Activated effector memory CD4-positive, alpha-beta T cell treated with Interleukin-2 at 50 U/mL for 16 hours (primary cell): ENCODE data around the gene CYP11A1.
"Not testable (repeated sequence)": the region's sequence is repeated elsewhere in the genome, so short reads cannot be mapped to it uniquely, and the experiment has no call there.

Experiments
- DNase-seq: peaks from one replicate; pipeline ENCODE4 v3.0.0-alpha.2; 2020

The CYP11A1 gene

DNA sequence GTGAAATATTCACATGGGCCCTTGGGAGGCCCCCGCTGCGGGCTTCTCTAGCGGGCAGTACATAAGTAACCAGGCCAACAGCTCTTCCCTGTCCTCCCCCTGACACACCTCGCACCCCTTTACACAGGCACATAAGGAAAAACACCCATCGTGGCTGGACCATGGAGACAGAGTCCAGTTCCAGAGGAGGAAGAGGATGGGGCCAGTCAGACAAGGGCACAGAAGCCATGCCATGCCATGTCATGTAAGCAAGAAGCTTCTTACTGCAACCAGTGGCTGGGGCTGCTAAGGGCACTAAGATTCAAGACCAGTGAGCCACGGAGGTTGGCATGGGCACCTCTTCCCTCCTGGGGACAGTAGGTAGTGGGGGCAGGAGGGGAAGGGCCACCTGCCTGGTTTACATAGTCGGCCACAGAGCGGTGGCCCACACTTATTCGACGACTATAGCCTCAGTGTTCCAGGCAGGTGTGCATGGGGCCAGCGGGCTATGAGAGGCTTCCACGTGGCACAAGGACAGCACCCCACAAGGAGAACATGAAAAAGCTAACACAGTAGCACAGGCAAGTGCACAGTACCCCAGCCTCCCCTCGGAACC is 5.7 kb upstream of the CYP11A1 start:
- DNase-seq: no peak

DNA sequence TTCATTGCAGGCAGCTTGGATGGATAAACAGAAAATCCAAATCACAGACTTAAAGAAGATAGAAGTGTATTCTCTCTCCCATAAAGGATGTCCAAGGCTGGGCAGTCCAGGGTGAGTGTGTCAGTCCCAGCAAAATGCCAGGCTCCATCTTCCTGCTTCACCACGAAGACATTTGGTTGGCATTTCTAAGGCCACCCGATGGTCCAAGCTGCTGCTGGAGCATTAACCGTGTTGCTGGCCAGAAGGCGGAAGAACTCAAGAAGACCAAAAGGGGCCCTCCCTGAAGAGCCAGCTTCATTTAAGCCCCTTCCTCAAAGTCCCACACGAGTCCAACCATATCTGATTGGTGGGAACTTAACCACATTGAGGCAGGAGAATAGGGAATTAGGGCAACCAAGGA is 3.0 kb upstream of the CYP11A1 start:
- DNase-seq: no peak

DNA sequence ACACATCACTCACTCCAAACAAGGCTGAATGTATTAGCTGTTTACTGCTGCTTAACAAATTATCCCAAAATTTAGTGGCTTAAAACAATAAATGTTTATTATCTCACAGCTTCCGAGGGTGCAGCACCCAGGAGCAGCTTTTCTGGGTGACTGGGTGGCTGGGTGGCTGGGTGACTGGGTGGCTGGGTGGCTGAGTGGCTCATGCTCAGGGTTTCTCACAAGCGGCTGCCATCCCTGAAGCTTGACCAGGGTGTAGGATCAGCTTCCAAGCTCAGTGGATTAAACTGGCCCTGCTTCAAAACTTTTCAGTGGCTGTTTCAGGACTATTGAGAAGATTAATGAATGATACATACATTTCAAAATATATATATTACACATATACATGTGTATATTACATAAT is 2.3 kb upstream of the CYP11A1 start:
- DNase-seq: no peak

DNA sequence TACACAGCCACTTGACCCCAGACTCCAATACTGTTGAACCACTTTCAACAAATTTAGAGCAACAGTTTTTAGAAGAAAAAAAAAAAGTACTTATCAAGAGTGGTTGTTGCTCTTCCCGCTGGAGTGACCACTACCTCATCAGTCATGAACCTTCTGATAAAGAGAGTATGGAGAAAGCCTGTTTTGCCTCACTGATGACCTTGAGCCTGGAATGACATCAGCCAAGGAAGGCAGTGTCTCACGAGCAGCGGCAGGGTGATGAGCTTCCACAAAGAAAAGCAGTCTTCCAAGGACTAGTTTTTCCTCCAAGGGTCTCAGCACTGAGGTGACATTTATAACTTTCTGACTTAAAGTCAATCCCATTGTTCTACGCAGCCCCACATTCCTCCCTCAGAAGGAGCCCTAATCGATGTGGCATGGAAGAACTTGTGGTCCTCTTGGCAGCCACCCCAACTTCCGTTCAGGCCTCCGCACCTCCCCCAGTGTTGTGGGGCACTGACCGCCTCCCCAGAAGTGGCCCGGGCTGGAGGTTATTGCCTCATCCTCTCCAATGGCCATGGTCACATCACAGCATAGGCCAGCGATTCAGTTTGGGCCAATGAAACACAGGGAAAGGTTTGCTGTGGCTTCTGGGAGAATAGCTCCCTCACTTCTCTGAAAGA is 1.8 kb upstream of the CYP11A1 start:
- no peak for DNase-seq

DNA sequence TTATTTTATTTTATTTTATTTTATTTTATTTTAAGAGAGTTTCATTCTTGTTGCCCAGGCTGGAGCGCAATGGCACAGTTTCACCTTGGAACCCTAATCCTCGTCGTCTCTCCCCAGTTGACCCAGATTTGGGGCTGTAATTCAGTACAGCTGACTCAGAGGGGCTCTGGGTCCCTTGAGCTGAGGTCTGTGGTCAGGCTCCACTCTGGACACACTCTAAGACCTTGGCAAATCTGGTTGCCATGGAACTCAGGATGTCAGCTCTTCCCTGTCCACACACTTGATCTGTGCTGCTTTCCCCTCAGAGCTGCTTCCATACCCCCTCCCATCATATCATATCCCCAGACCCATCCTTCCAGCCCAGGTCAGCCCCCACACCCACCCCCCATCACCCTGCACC is 675 bp upstream of the CYP11A1 start:
- no peak for DNase-seq

DNA sequence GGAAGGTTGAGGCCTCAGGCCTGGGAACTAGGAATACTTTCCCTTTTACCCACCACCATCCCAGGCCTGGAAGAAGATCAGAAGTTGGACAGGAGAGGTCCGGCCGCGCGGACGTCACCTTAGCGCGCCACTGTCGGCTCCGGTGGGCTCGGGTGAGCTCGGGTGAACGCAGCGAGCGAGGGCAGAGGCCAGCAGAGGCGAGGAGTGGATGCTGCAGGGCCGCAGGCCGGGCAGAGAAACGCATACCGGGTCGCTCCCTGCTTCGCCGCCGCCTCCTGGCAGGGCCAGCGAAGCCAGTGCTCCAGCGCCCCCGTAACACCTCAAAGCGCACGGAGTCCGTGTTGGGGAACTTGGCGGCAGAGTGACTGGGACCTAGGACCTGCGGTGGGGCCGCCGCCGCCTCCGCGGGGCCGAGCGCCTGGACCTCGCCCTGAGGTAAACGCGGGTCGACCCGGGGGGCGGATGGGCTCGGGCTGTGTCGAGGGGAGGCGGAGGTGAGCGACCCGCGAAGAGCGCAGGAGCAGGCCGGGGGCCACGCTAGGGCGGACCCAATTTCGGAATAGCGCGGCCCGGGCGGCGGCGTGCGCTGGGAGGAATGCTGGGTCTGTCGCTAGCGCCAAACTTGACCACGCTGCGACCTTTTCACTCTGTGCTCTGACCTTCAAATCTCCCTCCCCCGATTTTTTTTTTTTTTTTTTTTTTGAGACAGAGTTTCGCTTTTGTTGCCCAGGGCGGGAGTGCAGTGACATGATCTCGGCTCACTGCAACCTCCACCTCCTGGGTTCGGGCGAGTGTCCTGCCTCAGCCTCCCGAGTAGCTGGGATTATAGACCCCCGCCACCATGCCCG is 1.6 kb downstream of the CYP11A1 start:
- no peak for DNase-seq

DNA sequence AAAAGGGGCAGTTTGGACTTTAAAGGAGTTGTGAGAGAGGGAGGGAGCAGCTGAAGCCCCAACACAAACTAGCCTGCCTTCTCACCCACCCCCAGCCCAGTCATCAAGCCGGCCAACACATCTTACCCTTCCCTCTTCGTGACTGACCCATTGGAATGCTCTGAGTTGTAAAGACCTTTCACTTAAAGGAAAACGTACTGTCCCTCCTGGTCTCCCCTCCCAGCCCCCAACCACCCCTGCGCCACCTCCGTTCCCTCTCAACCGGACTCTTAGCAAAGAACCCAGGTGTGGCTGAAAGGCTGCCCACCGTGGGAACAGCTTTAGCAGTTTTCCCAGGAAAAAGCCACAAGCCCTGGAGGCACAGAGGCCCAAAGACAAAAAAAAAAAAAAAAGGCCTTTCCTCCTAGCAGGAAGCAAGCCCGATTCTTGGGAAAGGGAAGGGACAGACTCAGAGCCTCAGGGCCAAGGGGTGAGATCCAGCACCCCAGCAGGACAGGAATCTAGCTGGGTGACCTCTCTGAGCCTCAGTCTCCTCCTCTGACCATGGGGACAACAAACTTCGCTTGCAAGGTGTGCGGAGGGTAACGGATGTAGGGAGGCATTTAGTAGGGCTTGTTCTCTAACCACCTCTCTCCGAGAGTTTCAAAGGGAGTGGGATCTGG is 2.4 kb downstream of the CYP11A1 start:
- no peak for DNase-seq

DNA sequence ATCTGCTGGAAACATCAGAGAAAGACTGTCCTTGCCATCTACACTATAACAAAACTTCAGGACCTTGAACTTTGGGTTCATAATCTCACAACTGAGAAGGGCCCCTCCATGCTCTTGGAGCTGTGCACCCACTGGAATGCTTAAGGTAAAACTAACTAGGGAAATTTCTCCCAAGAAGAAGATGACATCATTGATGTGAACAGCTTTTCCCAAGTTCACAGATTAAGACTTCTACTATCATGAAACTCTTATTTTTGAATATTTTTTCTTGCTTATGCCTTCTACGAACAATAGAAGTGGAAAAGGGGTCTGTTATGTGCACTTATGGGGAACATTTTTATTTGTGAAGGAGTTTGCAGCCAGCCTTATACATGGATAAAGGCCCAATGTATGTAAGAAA is 5.0 kb downstream of the CYP11A1 start:
- DNase-seq: no peak

DNA sequence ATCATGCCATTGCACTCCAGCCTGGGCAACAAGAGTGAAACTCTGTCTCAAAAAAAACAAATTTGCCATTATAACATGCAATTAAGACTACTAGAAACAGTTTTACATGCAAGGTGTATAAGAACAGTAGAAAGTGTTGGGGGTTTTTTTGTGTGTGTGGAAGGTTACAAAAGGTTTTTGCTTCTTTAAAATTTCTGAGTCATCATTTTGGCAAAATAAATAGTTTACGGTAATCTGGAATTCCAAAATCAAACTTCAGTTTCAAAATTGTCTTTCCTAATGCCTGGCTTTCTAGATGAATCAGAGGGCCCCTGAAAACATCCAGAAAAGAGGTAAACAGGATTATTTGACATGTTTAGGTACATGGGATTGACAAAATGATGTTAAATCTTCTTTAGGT is 6.6 kb downstream of the CYP11A1 start:
- DNase-seq: not testable (repeated sequence)

DNA sequence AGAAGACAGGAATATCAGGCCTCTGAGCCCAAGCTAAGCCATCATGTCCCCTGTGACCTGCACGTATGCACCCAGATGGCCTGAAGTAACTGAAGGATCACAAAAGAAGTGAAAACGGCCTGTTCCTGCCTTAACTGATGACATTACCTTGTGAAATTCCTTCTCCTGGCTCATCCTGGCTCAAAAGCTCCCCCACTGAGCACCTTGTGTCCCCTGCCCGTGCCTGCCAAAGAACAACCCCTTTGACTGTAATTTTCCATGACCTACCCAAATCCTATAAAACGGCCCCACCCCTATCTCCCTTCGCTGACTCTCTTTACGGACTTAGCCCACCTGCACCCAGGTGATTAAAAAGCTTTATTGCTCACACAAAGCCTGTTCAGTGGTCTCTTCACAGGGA is 8.1 kb downstream of the CYP11A1 start:
- DNase-seq: not testable (repeated sequence)

DNA sequence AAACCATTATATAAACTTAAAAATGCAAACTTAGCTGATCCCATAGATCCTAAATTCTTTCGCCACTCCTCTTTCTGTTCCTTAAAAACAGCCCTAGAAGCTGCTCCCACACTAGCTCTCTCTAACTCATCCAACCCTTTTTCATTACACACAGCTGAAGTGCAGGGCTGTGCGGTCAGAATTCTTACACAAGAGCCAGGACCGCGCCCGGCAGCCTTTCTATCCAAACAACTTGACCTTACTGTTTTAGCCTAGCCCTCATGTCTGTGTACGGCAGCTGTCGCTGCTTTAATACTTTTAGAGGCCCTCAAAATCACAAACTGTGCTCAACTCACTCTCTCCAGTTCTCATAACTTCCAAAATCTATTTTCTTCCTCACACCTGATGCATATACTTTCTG is 9.9 kb downstream of the CYP11A1 start:
- DNase-seq: not testable (repeated sequence)

DNA sequence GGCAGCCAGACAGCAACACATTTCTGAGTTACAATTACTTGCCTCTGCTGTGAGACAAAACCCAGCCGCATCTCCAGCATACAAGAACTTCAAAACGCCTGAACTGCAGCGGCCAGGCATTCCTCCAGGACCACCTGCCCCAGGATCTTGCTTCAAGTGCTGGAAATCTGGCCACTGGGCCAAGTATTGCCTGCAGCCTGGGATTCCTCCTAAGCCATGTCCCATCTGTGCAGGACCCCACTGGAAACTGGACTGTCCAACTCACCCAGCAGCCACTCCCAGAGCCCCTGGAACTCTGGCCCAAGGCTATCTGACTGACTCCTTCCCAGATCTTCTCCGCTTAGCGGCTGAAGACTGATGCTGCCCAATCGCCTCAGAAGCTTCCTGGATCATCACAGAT is 11.4 kb downstream of the CYP11A1 start:
- not testable (repeated sequence) for DNase-seq

DNA sequence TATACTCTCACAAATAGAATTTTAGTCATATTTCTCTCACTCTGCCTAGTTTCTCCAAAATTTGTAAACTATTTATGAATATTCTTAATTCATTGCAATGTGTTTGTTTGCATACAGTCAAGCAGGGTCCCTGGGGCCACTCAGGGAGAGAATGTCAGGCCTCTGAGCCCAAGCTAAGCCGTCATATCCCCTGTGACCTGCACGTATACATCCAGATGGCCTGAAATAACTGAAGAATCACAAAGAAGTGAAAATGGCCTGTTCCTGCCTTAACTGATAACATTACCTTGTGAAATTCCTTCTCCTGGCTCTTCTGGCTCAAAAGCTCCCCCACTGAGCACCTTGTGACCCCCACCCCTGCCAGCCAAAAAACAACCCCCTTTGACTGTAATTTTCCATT is 13.5 kb downstream of the CYP11A1 start:
- DNase-seq: not testable (repeated sequence)

DNA sequence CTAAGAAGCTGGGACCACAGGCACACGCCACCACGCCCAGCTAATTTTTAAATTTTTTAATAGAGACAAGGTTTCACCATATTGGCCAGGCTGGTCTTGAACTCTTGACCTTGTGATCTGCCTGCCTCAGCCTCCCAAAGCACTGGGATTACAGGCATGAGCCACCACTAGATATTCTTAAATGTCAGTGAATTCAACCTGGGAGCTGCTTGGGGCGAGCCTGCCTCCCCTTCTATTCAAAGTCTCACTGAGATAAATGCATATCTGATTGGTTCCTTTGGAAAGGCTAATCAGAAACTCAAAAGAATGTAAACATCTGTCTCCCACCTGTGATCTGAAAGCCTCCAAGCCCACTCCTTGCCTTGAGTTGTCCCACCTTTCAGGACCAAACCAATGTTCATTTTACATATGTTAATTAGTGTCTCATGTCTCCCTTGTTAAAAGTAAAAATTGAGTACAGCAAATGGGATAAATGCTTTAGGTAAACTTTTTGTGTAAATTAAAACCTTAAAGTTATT is 15.0 kb downstream of the CYP11A1 start:
- no peak for DNase-seq

DNA sequence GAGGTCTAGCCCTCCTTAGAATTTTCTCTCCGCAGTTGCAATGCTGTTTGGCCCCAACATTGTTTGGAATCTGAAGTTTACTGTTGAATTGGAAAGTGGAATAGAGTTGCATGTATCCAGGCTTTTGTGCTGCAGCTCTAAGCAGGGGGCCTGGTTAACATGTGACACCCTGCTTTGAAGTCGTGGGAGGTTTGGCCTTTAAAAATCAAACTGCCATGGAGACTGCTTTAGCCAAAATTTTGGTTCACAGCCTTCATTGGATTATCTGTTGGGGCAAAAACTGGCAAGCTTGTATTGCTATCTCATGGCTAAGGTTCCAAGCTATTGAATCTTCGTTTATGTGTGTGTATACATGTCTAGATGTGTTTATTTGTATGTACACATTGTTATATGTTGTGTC is 15.8 kb downstream of the CYP11A1 start:
- DNase-seq: no peak

DNA sequence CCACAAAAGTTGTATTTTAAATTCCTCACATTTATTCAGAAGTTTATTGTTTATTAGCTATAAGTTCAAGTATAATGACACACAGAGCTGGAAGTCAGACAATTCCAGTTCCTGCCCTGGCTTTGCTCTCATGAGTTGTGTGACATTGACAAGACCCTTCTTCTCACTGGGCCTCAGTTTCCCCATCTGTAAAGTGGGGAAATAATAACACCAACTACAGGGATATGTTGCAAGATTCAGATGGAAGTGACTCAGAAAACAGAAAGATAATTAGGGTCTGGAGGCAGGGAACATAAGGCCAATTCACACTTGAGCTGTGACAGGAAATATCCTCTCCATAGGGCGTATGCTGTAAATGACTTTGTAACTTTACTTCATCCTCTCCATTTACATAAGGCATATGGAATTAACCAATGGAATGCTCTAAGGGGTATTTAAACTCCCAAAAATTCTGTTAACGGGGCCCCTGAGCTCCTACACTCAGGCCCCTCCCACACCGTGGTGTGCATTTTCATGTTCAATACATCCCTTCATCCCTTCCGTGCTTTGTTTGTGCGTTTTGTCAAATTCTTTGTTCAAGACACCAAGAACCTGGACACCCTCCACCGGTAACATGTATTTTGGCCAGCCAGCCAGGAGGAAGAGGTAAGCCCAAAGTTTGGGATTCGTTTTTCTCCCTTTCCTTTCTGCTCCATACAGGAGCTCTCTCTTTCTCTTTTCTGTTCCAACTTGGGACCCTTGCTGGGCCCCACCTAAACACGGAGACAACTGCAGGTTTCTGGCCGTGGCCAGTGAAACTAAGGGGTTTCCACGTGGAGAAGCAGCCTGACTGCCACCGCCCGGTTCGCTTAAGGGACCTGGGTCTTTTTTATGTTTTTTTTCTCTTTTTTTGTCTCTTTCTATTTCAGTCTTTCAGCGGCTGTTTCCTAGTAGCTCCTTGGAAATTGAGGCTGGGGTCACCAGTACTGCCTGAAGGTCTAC is 16.9 kb downstream of the CYP11A1 start:
- DNase-seq: no peak

DNA sequence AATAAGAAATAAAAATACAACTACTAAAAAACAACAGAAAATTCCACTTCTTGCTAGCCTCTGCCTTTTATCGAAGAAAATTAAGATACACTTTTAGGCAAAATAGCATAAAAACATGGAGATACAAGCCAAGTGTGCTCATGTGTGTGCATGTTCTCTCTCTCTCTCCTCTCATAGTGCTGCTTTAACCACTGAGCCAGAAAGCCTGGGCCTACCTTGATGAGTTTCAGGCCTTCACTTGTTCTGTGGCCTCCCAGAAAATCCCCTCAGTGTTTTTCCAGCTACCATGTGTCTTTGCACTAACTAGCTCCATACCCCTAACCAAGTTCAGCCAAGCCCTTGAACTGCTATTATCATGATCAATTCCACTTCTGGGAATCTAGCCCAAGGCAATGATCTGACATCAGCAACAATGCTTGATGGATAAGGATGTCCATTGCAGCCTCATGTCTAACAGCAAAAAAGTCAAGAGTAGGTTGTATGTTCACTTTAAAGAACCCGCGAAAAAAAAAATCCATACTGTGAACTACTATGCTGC is 18.1 kb downstream of the CYP11A1 start:
- no peak for DNase-seq

DNA sequence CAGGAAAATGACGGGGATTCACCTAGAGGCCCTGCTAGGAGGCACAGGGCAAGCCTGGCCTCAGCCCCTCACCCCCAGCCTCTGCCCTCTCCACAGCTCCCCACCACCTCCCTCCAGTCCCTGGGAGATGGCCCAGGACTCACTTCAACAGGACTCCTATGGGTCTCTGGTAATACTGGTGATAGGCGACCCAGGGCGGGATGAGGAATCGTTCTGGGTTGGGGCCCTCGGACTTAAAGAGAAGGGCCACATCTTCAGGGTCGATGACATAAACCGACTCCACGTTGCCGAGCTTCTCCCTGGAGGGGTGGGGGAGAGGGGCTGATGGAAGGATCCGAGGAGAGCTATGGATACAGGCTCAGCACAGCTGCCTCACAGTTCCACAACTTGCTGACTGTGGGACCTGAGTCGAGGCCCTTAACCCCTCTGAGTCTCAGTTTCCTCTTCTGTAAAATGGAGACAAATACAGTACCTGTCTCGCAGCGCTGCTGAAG is 19.6 kb downstream of the CYP11A1 start:
- no peak for DNase-seq

DNA sequence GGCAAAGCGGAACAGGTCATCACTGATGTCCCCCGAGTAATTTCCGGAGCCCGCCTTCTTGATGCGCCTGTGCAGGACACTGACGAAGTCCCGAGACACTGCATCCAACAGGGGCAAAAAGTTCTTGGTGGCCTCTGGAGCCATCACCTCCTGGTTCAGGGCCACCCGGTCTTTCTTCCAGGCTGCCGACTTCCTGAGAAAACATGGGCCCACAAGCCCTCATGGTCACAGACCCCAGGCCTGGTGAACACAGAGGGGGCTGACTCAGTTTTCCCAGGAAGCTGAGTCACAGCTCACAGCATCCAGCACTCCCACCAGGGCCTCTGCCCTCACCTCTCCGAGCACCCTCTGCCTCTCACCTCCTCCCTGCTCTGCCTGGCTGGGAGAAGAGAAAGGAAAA is 22.4 kb downstream of the CYP11A1 start:
- DNase-seq: no peak

DNA sequence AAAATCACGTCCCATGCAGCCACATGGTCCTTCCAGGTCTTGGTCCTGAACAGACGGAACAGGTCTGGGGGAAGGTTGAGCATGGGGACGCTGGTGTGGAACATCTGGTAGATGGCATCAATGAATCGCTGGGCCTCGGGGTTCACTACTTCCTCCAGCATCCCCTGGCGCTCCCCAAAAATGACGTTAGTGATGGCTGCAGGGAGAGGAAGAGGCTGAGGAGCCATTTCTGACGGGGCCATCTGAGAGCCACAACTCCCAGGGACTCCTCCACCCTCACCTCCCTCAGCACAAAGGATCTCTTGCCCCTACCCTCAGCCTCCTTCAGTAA is 23.7 kb downstream of the CYP11A1 start:
- no peak for DNase-seq

DNA sequence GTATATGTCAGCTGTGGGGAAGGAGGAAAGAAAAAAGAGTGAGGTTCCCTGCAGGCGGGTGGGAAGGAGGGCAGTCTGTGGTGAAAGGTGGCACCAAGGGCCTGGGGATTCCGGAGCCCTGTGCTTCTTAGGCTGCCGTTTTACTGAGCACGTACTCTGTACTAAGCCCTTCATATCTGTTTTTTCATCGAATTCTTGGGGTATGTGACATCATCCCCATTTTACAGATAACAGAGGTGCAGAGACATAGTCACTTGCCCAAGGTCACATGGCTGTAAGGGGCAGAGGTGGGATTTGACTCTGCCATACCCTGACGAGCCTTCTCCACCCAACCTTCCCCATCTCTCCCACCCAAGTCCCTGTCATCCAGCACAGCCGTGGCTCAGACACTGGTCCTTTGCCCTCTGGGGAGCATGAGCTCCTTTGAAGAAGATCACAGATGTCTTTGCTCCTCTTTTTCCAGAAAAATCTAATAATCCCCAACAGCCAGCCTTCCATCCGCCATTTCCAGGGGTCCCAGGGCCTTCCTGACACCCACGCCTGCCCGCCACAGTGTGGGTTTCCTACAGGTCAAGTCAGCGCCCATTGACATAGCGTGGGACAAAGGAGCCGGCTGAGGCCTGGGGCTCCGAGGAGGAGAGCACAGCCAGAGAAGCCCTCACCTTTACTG is 24.2 kb downstream of the CYP11A1 start:
- DNase-seq: no peak
